GM06990 (cell line): Measurements from ENCODE around the gene PARVB.
A peak's percentile ranks its signal among the peaks of the same experiment; 100 is the strongest.

ENCODE experiments used
- DNase-seq: peaks from one replicate; pipeline ENCODE4 v3.0.0-alpha.2; 2011; ENCODE audit not compliant: insufficient read length; ENCODE audit errors: extremely low read depth
- H3K27me3 ChIP-seq: replicated peaks from 2 replicates; pipeline ENCODE4 v1.6.0; 2011; ENCODE audit warnings: low read length; ENCODE audit not compliant: control insufficient read depth, insufficient read depth
- H3K36me3 ChIP-seq: 2 replicates; pipeline ENCODE4 v1.5.1; 2011; ENCODE audit warnings: low read length; ENCODE audit not compliant: control insufficient read depth, insufficient read depth
- H3K4me3 ChIP-seq: replicated peaks from 2 replicates; pipeline ENCODE4 v1.5.1; 2011; ENCODE audit warnings: low read depth, mild to moderate bottlenecking, control low read depth, low read length
- TF ChIP-seq, protein P1 (sequence below): IDR thresholded peaks from 2 replicates; pipeline ENCODE4 v1.5.1; 2011; ENCODE audit warnings: low read length, control low read depth, mild to moderate bottlenecking, inconsistent platforms; ENCODE audit not compliant: insufficient read depth, poor library complexity, severe bottlenecking

PARVB gene

DNA sequence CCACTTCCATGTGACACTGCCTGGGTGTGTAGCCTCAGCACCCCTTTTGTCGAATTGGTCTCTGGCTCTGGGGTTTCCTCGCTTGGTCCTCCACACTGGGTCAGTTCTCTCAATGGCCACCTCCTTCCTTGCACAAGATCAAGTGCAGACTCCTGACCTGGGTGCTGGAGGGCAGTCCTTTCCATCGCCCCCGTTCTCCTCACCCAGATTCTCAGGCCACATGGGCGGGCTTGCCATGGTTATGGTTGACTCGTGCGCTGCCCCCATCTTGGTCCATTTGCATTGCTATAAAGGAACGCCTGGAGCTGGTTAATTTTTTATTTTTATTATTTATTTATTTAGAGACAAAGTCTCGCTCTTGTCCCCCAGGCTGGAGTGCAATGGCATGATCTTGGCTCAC lies 5.5 kb upstream of the PARVB start:
- Histone ChIP-seq H3K27me3 (no peaks in the 10 kb centered on the region), H3K36me3 (peaks cover 1% of the 10 kb centered on the region), H3K4me3 (no peak overlapping the region)
- DNase-seq = no peak
- TF ChIP-seq, protein P1, sequence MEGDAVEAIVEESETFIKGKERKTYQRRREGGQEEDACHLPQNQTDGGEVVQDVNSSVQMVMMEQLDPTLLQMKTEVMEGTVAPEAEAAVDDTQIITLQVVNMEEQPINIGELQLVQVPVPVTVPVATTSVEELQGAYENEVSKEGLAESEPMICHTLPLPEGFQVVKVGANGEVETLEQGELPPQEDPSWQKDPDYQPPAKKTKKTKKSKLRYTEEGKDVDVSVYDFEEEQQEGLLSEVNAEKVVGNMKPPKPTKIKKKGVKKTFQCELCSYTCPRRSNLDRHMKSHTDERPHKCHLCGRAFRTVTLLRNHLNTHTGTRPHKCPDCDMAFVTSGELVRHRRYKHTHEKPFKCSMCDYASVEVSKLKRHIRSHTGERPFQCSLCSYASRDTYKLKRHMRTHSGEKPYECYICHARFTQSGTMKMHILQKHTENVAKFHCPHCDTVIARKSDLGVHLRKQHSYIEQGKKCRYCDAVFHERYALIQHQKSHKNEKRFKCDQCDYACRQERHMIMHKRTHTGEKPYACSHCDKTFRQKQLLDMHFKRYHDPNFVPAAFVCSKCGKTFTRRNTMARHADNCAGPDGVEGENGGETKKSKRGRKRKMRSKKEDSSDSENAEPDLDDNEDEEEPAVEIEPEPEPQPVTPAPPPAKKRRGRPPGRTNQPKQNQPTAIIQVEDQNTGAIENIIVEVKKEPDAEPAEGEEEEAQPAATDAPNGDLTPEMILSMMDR = no peak

DNA sequence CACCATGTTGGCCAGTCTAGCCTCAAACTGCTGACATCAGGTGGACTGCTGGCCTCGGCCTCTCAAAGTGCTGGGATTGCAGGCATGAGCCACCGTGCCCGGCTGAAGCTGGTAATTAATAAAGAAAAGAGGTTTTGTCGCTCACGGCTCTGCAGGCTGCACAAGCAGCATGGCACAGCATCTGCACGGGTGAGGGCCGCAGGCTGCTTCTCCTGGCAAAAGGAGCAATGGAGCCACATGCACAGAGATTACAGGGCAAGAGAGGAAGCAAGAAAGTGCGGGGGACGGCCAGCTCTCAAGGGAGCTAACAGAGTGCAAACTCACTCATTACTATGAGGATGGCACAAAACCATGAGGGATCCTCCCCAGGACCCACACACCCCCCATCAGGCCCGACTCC lies 4.7 kb upstream of the PARVB start:
- peaks cover 1% of the 10 kb centered on the region for H3K36me3 ChIP-seq
- no peak overlapping the region for H3K4me3 ChIP-seq
- H3K27me3 ChIP-seq = no peaks in the 10 kb centered on the region
- no peak for DNase-seq
- TF ChIP-seq, protein P1 = no peak

DNA sequence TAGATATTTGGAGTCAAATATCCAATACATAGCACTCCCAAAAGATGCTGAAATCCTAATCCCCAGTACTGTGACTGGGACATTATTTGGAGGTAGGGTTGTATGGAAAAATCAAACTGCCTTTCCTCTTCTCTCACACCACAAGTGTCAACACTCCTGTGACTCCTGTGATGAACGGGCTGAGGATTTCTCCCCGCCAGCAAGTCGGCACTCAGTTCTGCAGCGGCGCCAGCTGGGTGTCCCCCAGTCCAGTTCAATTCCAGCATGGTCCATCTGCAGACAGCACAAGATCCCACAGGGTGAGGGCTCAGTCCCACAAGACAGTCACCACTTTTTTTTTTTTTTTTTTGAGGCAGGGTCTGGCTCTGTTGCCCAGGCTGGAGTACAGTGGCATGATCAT lies 4.3 kb upstream of the PARVB start:
- TF ChIP-seq, protein P1 = no peak
- DNase-seq = no peak
- peaks cover 1% of the 10 kb centered on the region for H3K36me3 ChIP-seq

DNA sequence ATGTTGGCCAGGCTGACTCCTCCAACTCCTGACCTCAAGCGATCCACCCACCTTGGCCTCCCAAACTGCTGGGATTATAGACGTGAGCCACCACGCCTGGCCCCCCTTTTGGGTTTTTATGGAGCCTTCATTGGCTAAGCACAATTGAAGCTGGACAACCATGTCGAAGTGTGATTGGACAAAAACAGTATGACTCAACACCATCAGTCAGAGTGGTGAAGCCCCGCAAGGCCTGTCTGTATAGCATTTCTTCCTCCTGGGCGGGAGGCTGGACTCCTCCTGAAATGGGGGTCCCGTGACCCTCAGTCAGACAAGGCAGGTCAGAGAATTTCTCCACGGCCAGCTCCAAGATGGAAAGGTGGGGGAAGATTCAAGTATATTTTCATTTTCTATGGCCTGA lies 3.1 kb upstream of the PARVB start:
- no peaks in the 10 kb centered on the region for H3K27me3 ChIP-seq
- no peak for DNase-seq
- no peak overlapping the region for H3K4me3 ChIP-seq
- H3K36me3 ChIP-seq = peaks cover 1% of the 10 kb centered on the region
- TF ChIP-seq, protein P1 = no peak

More for the DNA sequence above, 4.3 kb upstream of the PARVB start:
- no peak overlapping the region for H3K4me3 ChIP-seq
- no peaks in the 10 kb centered on the region for H3K27me3 ChIP-seq

GRCh38 chr22:44023404-44024287 lies 456 bp upstream of the PARVB start:
- peaks cover 1% of the 10 kb centered on the region; the same call in 1 of the 2 replicates for H3K36me3 ChIP-seq
- DNase-seq = peak; percentile 83
- TF ChIP-seq, protein P1 = no peak
- peak overlapping the region; percentile 79 for H3K4me3 ChIP-seq
- no peaks in the 10 kb centered on the region for H3K27me3 ChIP-seq
